Neural crest cell (in vitro differentiated cells): ENCODE measurements around the gene SORCS1. TPM values are rescaled to one million over a fixed set of nuclear protein-coding genes. Genes with fewer than 3 reads are reported as not detected.

Source experiments
- DNase-seq: peaks from one replicate; pipeline ENCODE4 v3.0.0; 2021; ENCODE audit warnings: low read depth, mixed read lengths, low spot score
- H3K27ac Mint-ChIP-seq: one replicate; pipeline ENCODE4 v1.8.0; 2021; ENCODE audit warnings: mild to moderate bottlenecking, mixed read lengths; ENCODE audit not compliant: unreplicated experiment
- H3K27me3 Mint-ChIP-seq: 2 replicates; pipeline ENCODE4 v1.8.0; 2021; ENCODE audit warnings: low read depth, mild to moderate bottlenecking, mixed read lengths
- H3K36me3 Mint-ChIP-seq: 2 replicates; pipeline ENCODE4 v1.8.0; 2021; ENCODE audit warnings: low read depth, mild to moderate bottlenecking, mixed read lengths
- H3K4me1 Mint-ChIP-seq: 2 replicates; pipeline ENCODE4 v1.8.0; 2021; ENCODE audit warnings: mixed read lengths
- H3K4me3 Mint-ChIP-seq: one replicate; pipeline ENCODE4 v1.8.0; 2021; ENCODE audit warnings: mild to moderate bottlenecking, mixed read lengths
- H3K9me3 Mint-ChIP-seq: 2 replicates; pipeline ENCODE4 v1.8.0; 2021; ENCODE audit warnings: mixed read lengths
- total RNA-seq: library from RNA; stranded (reverse); gene quantifications from 2 replicates; pipeline ENCODE4 v1.2.1, GENCODE V29; 2021
- TF ChIP-seq, protein P1 (sequence below): fragments of 200-600 bp; sonication (generic); conservative IDR thresholded peaks from 2 replicates; pipeline ENCODE4 v1.5.0; 2021; ENCODE audit warnings: antibody characterized with exemption, mild to moderate bottlenecking

SORCS1 gene
- total RNA-seq, 1 donor from 2014 or later = 8.2 TPM

GRCh38 chr10:106765928-106766327 lies 398.6 kb downstream of the SORCS1 start:
- TF ChIP-seq, protein P1, sequence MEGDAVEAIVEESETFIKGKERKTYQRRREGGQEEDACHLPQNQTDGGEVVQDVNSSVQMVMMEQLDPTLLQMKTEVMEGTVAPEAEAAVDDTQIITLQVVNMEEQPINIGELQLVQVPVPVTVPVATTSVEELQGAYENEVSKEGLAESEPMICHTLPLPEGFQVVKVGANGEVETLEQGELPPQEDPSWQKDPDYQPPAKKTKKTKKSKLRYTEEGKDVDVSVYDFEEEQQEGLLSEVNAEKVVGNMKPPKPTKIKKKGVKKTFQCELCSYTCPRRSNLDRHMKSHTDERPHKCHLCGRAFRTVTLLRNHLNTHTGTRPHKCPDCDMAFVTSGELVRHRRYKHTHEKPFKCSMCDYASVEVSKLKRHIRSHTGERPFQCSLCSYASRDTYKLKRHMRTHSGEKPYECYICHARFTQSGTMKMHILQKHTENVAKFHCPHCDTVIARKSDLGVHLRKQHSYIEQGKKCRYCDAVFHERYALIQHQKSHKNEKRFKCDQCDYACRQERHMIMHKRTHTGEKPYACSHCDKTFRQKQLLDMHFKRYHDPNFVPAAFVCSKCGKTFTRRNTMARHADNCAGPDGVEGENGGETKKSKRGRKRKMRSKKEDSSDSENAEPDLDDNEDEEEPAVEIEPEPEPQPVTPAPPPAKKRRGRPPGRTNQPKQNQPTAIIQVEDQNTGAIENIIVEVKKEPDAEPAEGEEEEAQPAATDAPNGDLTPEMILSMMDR = no peak
- no peak overlapping the region for H3K27ac Mint-ChIP-seq
- no peaks in the 10 kb centered on the region for H3K27me3 Mint-ChIP-seq
- H3K4me3 Mint-ChIP-seq = no peak overlapping the region
- H3K4me1 Mint-ChIP-seq = peaks cover 12% of the 10 kb centered on the region
- peaks cover 2% of the 10 kb centered on the region for H3K9me3 Mint-ChIP-seq
- H3K36me3 Mint-ChIP-seq = peaks cover 2% of the 10 kb centered on the region
- no peak for DNase-seq

DNA sequence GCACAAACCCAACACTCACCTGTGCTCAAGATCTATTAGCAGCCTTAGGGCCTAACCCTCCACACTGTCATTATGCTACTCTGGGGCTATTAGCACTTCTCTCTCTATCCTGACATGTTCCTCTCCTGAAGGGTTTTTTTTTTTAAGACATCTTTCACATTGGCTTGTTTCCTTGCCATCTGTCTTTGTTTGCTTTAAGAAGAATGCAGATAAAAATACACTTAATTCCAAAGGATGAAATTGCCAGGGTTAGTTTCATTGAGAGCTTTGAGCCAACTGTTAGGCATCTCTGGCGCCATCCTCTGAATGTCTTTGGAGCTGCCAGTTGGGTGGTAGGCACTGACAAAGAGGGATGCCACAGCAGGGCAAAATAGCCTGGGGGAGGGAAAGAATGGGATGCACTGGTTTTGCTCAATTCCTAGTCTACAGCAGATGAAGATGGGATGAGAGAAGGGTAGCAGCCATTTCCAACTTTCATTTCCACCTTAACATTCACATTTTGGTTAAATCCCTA lies 399.2 kb downstream of the SORCS1 start:
- TF ChIP-seq, protein P1 = no peak
- Mint-ChIP-seq H3K27me3 (no peaks in the 10 kb centered on the region), H3K36me3 (peaks cover 2% of the 10 kb centered on the region), H3K4me3 (no peak overlapping the region), H3K27ac (no peak overlapping the region), H3K4me1 (peaks cover 12% of the 10 kb centered on the region), H3K9me3 (peaks cover 2% of the 10 kb centered on the region)
- DNase-seq = no peak

- Mint-ChIP-seq H3K4me1 (peaks cover 12% of the 10 kb centered on the region), H3K27ac (no peak overlapping the region), H3K4me3 (no peak overlapping the region), H3K27me3 (no peaks in the 10 kb centered on the region), H3K36me3 (peaks cover 2% of the 10 kb centered on the region), H3K9me3 (peaks cover 2% of the 10 kb centered on the region)
- TF ChIP-seq, protein P1 = no peak
- DNase-seq = no peak
These were observed 400.1 kb downstream of the SORCS1 start for GRCh38 chr10:106764360-106764759.

GRCh38 chr10:106761906-106762305 lies 402.6 kb downstream of the SORCS1 start:
- Mint-ChIP-seq H3K27ac (no peak overlapping the region), H3K9me3 (peaks cover 2% of the 10 kb centered on the region), H3K27me3 (no peaks in the 10 kb centered on the region), H3K4me1 (peaks cover 5% of the 10 kb centered on the region), H3K4me3 (no peak overlapping the region), H3K36me3 (peaks cover 2% of the 10 kb centered on the region)
- DNase-seq = no peak
- TF ChIP-seq, protein P1 = no peak

DNA sequence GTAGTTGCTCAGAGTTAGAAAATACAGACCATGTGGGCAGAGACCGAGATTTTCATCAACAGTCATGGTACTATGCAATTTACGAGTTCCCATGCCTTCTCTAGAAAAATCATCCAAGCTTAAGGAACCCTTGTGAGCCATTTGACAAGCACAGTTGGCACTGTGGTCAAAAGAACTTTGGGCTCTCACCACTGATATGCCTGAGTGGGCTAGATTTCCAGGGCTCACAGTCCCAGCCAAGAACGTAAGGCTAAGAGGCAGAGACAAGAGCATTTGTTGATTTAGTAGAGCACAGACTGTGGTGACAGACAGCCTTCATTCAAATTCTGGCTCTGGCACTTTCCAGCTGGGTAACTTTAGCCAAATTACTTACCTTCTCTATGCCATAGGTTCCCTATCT lies 407.0 kb downstream of the SORCS1 start:
- Mint-ChIP-seq H3K36me3 (peaks cover 4% of the 10 kb centered on the region), H3K4me3 (no peak overlapping the region), H3K4me1 (peaks cover 3% of the 10 kb centered on the region), H3K9me3 (peaks cover 4% of the 10 kb centered on the region), H3K27me3 (no peaks in the 10 kb centered on the region), H3K27ac (no peak overlapping the region)
- TF ChIP-seq, protein P1 = no peak
- DNase-seq = no peak
